ENCODE measurements around the gene ARID3A. TPM values are rescaled to one million over a fixed set of nuclear protein-coding genes. Genes with fewer than 3 reads are reported as not detected.

ARID3A gene
- total and polyA plus RNA-seq, 4 donors = 7.7 to 29.7 (median 19.8) TPM

- no peak for TF ChIP-seq CTCF (IDR thresholded peaks at IDR 0.05; ENCODE audit: control extremely low read depth, extremely low read depth)
- Histone ChIP-seq H3K9me3 (ENCODE audit: control insufficient read depth in 4 of 4, insufficient read depth in 3 of 4, low read length in 3 of 4) (no peaks in the 10 kb centered on the region), H3K36me3 (ENCODE audit: control insufficient read depth in 4 of 4, insufficient read depth in 4 of 4, low read length in 4 of 4) (peaks cover 0 to 12% (median 8%) of the 10 kb centered on the region in 4 donors), H3K4me1 (ENCODE audit: control insufficient read depth in 5 of 5, insufficient read depth in 5 of 5, low read length in 5 of 5) (peaks cover 7 to 39% (median 25%) of the 10 kb centered on the region in 5 donors), H3K27ac (ENCODE audit: low read depth in 1 of 2, low read length in 1 of 2) (peak overlapping the region in 1 of 2 donors; percentile 71), H3K27me3 (ENCODE audit: control insufficient read depth in 3 of 3, insufficient read depth in 3 of 3, low read length in 2 of 3) (no peaks in the 10 kb centered on the region), H3K4me3 (no peak overlapping the region), H3K9ac (ENCODE audit: insufficient read depth in 1 of 2, low read length in 2 of 2) (no peak overlapping the region)
- ATAC-seq (ENCODE audit: insufficient read depth, low FRiP score) (no peak), DNase-seq (no peak)
- 69 to 77% methylated on average over 14 of the region's 14 CpGs for WGBS, 2 donors
These were observed 7.7 kb downstream of the ARID3A start for GRCh38 chr19:933553-933882.

- H3K27ac ChIP-seq (ENCODE audit: low read depth in 1 of 2, low read length in 1 of 2) = peak overlapping the region; percentile 49 to 80
- DNase-seq (no peak), ATAC-seq (ENCODE audit: insufficient read depth, low FRiP score) (no peak)
- H3K27me3 ChIP-seq (ENCODE audit: control insufficient read depth in 3 of 3, insufficient read depth in 3 of 3, low read length in 2 of 3) = no peaks in the 10 kb centered on the region
- peaks cover 0 to 11% (median 7%) of the 10 kb centered on the region in 4 donors for H3K36me3 ChIP-seq (ENCODE audit: control insufficient read depth in 4 of 4, insufficient read depth in 4 of 4, low read length in 4 of 4)
- TF ChIP-seq CTCF (IDR thresholded peaks at IDR 0.05; ENCODE audit: control extremely low read depth, extremely low read depth) = no peak
- no peak overlapping the region for H3K4me3 ChIP-seq
- H3K9me3 ChIP-seq (ENCODE audit: control insufficient read depth in 4 of 4, insufficient read depth in 3 of 4, low read length in 3 of 4) = no peaks in the 10 kb centered on the region
- 73 to 83% methylated on average over 26 to 29 of the region's 29 CpGs for WGBS, 2 donors
- H3K4me1 ChIP-seq (ENCODE audit: control insufficient read depth in 5 of 5, insufficient read depth in 5 of 5, low read length in 5 of 5) = peaks cover 7 to 39% (median 21%) of the 10 kb centered on the region in 5 donors
- H3K9ac ChIP-seq (ENCODE audit: insufficient read depth in 1 of 2, low read length in 2 of 2) = no peak overlapping the region
These were observed 8.5 kb downstream of the ARID3A start for GRCh38 chr19:934197-934840.

- no peak overlapping the region for H3K4me3 ChIP-seq
- H3K36me3 ChIP-seq (ENCODE audit: control insufficient read depth in 4 of 4, insufficient read depth in 4 of 4, low read length in 4 of 4) = peaks cover 0 to 13% (median 7%) of the 10 kb centered on the region in 4 donors
- H3K27me3 ChIP-seq (ENCODE audit: control insufficient read depth in 3 of 3, insufficient read depth in 3 of 3, low read length in 2 of 3) = no peaks in the 10 kb centered on the region
- WGBS, 2 donors = 4 to 10% methylated on average over 29 to 31 of the region's 31 CpGs
- DNase-seq = peak; percentile 94 to 96 (median 95)
- TF ChIP-seq CTCF (IDR thresholded peaks at IDR 0.05; ENCODE audit: control extremely low read depth, extremely low read depth) = no peak
- peak overlapping the region in 1 of 2 donors; percentile 61 for H3K9ac ChIP-seq (ENCODE audit: insufficient read depth in 1 of 2, low read length in 2 of 2)
- peak; percentile 86 for ATAC-seq (ENCODE audit: insufficient read depth, low FRiP score)
- no peaks in the 10 kb centered on the region for H3K9me3 ChIP-seq (ENCODE audit: control insufficient read depth in 4 of 4, insufficient read depth in 3 of 4, low read length in 3 of 4)
- H3K27ac ChIP-seq (ENCODE audit: low read depth in 1 of 2, low read length in 1 of 2) = peak overlapping the region; percentile 49 to 80
- peaks cover 7 to 39% (median 21%) of the 10 kb centered on the region in 5 donors for H3K4me1 ChIP-seq (ENCODE audit: control insufficient read depth in 5 of 5, insufficient read depth in 5 of 5, low read length in 5 of 5)
These were observed 9.1 kb downstream of the ARID3A start for GRCh38 chr19:934865-935479.

All from lung (tissue), 12 donors.